Central memory CD8-positive, alpha-beta T cell (primary cell): ENCODE measurements around the gene PDSS1.
"Not testable (repeated sequence)": the region's sequence is repeated elsewhere in the genome, so short reads cannot be mapped to it uniquely, and the experiment has no call there.

Source experiments
- ATAC-seq: fragments of 150-1000 bp; cut with Tn5 transposase; replicated peaks from 2 replicates; pipeline ENCODE4 v1.10.0; 2022; ENCODE audit warnings: mild to moderate bottlenecking, moderate FRiP score, moderate number of reproducible peaks; ENCODE audit not compliant: poor library complexity, severe bottlenecking; ENCODE audit errors: extremely low read depth
- DNase-seq, 2 donors: peaks; one replicate each; pipeline ENCODE4 v3.0.0; 2021; ENCODE audit warnings: low spot score in 2 of 2
- H3K27ac Mint-ChIP-seq: one replicate; pipeline ENCODE4 v1.8.0; 2022; ENCODE audit warnings: low read depth, mild to moderate bottlenecking, moderate library complexity, mixed read lengths
- H3K27me3 Mint-ChIP-seq: one replicate; pipeline ENCODE4 v1.8.0; 2022; ENCODE audit warnings: mixed read lengths
- H3K36me3 Mint-ChIP-seq: one replicate; pipeline ENCODE4 v1.8.0; 2022; ENCODE audit warnings: mild to moderate bottlenecking, moderate library complexity, mixed read lengths; ENCODE audit not compliant: insufficient read depth
- H3K4me1 Mint-ChIP-seq: one replicate; pipeline ENCODE4 v1.8.0; 2022; ENCODE audit warnings: mixed read lengths
- H3K4me3 Mint-ChIP-seq: one replicate; pipeline ENCODE4 v1.8.0; 2022; ENCODE audit warnings: mild to moderate bottlenecking, moderate library complexity, mixed read lengths
- H3K9me3 Mint-ChIP-seq: one replicate; pipeline ENCODE4 v1.8.0; 2022; ENCODE audit warnings: mixed read lengths

PDSS1 gene

DNA sequence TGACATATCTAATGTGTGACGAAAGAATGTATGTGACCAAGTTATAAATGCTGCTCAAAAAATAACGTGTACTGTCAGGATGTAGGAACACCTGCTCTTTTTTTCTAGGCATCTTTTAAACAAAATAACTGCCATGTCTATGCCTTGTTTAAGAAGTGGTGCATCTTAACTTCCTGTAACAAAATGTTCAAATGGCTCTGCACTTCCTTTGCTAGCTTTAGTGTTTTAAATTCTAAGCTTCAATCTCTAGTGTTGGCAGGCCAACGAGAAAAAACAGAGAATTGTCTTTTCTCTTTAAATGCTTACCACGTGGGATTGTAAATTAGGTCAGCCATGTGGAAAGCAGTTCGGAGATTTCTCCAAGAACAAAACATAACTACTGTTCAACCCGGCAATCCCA lies 14.6 kb upstream of the PDSS1 start:
- Mint-ChIP-seq H3K4me3 (no peak overlapping the region), H3K27ac (no peak overlapping the region), H3K9me3 (no peaks in the 10 kb centered on the region), H3K27me3 (peaks cover 26% of the 10 kb centered on the region), H3K36me3 (no peaks in the 10 kb centered on the region), H3K4me1 (peaks cover 7% of the 10 kb centered on the region)
- peak; percentile 40 for ATAC-seq
- DNase-seq = no peak

DNA sequence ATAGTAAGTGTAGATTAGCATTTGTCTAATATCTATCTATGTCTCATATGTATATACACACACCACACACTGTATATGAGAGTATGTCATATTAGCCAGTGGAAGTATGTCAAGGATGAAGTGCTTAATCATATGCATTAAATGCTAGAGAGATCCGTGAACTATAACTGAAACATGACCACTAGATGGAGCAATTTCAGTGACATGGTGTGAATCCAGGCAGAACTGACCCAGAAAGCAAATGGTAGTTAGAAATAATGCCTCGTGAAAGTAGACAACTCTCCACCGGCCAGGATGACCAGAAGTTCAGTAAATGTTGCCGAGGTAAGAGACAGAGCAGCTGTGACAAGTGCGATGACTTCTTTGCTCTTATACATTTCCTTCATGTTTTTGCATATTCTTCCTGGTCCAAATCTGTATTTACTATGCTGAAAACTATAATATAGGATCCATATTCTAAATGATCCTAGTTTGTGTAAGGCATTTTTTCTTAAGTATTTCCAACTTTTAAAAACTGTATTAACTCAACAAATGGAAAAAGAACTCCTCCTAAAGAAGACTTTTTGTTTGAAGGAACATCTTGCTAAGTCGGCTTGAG lies 12.7 kb upstream of the PDSS1 start:
- not testable (repeated sequence) for H3K9me3 Mint-ChIP-seq, H3K4me3 Mint-ChIP-seq, DNase-seq, H3K27ac Mint-ChIP-seq, H3K4me1 Mint-ChIP-seq, H3K36me3 Mint-ChIP-seq
- ATAC-seq = peak; percentile 82
- H3K27me3 Mint-ChIP-seq = peaks cover 29% of the 10 kb centered on the region

DNA sequence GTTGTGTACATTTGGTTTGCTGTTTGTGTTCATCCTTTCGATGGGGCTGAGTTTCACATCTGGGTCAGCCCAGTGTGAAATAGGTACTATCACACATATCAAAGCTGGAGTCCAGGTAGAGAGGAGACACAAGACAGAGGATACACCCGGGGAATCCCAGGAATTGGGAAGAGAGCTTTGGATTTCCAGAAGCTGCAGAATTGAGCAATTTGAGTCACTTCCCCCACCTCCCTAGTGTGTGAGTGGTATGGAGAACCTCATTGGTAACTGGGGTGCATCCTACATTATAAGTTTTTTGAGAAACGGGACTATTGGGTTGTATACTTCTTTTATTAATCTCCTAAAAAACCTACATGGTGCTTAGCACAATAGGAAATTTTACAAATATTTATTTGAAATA lies 12.1 kb upstream of the PDSS1 start:
- Mint-ChIP-seq H3K4me1 (peaks cover 7% of the 10 kb centered on the region), H3K9me3 (no peaks in the 10 kb centered on the region), H3K27ac (no peak overlapping the region), H3K27me3 (peaks cover 36% of the 10 kb centered on the region), H3K36me3 (no peaks in the 10 kb centered on the region), H3K4me3 (no peak overlapping the region)
- no peak for ATAC-seq
- no peak for DNase-seq

DNA sequence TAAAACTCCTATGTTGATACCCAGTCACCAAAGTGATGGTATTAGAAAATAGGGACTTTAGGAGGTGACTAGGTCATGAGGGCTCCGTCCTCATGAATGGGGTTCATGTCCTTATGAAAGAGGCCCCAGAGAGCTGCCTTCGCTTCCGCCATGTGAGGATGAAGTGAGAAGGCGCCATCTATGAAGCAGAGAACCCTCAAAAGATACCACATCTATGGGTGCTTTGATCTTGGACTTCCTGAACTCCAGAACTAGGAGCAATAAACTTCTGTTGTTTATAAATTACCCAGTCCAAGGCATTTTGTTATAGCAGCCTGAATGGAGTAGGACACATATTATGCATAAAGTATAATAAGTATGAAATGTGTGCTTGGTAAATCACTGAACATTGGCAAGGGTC lies 8.1 kb upstream of the PDSS1 start:
- peaks cover 38% of the 10 kb centered on the region for H3K27me3 Mint-ChIP-seq
- H3K4me1 Mint-ChIP-seq = peaks cover 7% of the 10 kb centered on the region
- H3K9me3 Mint-ChIP-seq = no peaks in the 10 kb centered on the region
- DNase-seq = no peak
- H3K27ac Mint-ChIP-seq = no peak overlapping the region
- H3K4me3 Mint-ChIP-seq = no peak overlapping the region
- no peak for ATAC-seq
- no peaks in the 10 kb centered on the region for H3K36me3 Mint-ChIP-seq

DNA sequence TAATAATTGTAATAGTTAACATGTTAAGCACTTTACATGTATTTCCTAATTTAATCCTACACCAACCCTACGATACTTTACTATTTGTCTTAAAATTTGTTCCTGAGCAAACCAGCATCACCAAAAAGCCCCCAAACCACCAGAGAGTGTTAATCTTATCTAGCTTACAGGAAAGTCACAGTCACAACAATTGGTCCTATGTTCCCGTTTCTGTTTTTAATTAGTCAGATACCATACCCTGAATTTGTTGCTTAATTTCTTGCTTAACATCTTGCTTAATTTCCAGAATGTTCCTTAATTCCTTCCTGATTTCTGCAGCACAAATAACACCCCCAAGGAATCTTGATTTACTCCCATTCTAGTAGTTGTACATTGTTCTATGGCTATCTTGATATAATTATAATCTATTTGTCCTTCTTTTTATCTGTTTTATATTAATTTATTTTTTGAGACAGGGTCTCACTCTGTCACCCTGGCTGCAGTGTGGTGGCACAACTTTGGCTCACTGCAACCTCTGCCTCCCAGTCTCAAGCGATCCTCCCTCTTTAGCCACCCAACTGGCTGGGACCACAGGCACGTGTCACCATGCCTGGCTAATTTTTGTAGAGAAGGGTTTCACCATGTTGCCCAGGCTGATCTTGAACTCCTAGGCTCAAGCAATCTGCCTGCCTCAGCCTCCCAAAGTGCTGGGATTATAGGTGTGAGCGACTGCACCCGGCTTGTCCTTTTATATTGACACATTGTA lies 6.6 kb upstream of the PDSS1 start:
- Mint-ChIP-seq H3K36me3 (no peaks in the 10 kb centered on the region), H3K27ac (no peak overlapping the region), H3K4me1 (no peaks in the 10 kb centered on the region), H3K27me3 (peaks cover 28% of the 10 kb centered on the region), H3K9me3 (no peaks in the 10 kb centered on the region), H3K4me3 (no peak overlapping the region)
- ATAC-seq (no peak), DNase-seq (no peak)

DNA sequence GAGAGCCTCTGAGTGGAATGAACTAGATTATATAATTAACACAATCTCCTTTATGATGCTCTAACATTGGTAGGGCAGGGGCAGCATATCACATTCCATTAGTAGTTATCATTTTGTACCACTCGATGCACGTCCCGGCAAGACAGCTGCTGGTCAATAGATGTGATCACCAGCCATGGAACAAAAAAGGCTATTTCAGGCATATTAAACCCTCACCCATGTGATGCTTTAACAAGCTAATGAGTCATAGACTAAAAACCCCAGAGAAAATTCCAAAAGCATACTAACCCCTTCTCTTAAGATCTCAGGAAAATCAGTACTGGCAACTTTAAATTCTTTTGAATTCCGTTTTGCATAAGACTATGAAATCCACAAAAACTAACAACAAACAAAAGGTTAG lies 3.0 kb upstream of the PDSS1 start:
- not testable (repeated sequence) for H3K4me3 Mint-ChIP-seq, H3K9me3 Mint-ChIP-seq, ATAC-seq, H3K27ac Mint-ChIP-seq, DNase-seq, H3K36me3 Mint-ChIP-seq
- peaks cover 11% of the 10 kb centered on the region for H3K27me3 Mint-ChIP-seq
- peaks cover 23% of the 10 kb centered on the region for H3K4me1 Mint-ChIP-seq

DNA sequence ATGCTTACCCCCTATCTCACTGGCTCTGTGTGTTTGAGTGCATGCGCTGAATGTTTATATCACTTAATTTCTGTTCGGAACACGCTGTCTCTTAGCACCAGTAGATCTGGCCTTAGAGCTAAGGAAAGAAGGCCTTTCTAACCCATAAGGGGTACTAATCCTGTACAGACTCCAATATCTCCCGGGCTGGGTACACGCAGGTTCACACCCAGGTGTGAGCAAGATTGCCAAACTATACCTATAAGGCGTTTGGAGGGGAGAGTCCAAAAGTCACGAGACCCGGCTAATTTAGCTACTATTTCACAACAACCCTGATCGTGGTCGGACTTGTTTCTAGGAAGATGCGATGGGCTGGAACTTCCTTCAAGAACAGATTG lies 727 bp upstream of the PDSS1 start:
- peak overlapping the region; percentile 88 for H3K27ac Mint-ChIP-seq
- peaks cover 31% of the 10 kb centered on the region for H3K4me1 Mint-ChIP-seq
- H3K4me3 Mint-ChIP-seq = peak overlapping the region; percentile 95
- DNase-seq = no peak
- H3K36me3 Mint-ChIP-seq = peaks cover 5% of the 10 kb centered on the region
- ATAC-seq = no peak
- no peaks in the 10 kb centered on the region for H3K9me3 Mint-ChIP-seq
- H3K27me3 Mint-ChIP-seq = no peaks in the 10 kb centered on the region

DNA sequence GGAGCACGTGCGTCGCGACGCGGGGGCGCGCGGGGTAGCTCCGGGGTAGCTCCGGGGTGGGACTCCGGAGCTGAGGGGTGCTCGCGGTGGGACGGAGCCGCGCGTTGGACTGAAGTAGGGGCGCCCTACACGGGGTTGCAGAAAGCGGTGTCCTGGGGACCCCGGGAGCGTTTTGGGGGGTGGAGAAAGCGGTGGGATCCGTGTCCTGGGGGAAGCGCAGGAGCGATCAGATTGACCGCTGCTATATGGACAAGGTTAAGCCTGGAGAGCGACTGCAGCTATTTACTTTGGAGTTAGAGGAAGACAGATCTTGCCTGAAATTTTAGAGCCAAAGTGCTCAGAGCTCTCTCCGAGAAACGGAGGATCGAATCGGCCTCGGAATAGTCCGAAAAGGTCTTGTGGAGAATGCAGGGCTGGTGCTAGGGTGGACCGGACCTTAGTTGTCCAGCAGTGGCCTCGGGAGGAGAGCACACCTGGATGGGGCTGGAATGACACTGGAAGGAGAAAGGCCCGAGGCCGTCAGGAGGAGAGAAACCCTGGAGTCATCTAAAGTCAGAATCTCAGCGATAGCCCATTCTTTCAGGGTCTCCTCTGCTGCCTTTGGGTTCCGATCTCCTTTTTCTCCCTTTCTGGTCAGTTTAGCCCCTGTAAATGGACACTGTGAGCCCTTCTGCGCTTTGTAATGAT lies 564 bp downstream of the PDSS1 start:
- ATAC-seq (no peak), DNase-seq (no peak)
- Mint-ChIP-seq H3K4me3 (peak overlapping the region; percentile 95), H3K27me3 (no peaks in the 10 kb centered on the region), H3K4me1 (peaks cover 39% of the 10 kb centered on the region), H3K36me3 (peaks cover 5% of the 10 kb centered on the region), H3K9me3 (no peaks in the 10 kb centered on the region), H3K27ac (peak overlapping the region; percentile 88)

DNA sequence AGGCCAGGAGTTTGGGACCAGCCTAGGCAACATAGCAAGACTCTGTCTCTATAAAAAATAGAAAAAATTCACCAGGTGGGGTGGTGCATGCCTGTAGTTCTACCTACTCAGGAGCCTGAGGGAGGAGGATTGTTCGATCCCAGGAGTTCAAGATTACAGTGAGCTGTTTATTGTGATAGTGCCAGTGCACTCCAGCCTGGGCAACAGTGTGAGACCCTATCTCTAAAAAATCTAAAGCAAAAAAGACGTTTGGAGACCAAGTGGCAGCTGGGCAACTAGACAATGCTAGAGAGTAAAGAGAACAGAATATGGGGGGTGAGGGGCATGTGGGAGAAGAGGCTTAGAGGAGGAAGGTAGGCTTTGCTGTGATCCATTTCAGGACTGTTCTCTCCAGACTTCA lies 1.4 kb downstream of the PDSS1 start:
- peaks cover 5% of the 10 kb centered on the region for H3K36me3 Mint-ChIP-seq
- DNase-seq (no peak), ATAC-seq (no peak)
- H3K27ac Mint-ChIP-seq = peak overlapping the region; percentile 74
- H3K4me3 Mint-ChIP-seq = peak overlapping the region; percentile 95
- H3K4me1 Mint-ChIP-seq = peaks cover 40% of the 10 kb centered on the region
- H3K9me3 Mint-ChIP-seq = no peaks in the 10 kb centered on the region
- no peaks in the 10 kb centered on the region for H3K27me3 Mint-ChIP-seq

DNA sequence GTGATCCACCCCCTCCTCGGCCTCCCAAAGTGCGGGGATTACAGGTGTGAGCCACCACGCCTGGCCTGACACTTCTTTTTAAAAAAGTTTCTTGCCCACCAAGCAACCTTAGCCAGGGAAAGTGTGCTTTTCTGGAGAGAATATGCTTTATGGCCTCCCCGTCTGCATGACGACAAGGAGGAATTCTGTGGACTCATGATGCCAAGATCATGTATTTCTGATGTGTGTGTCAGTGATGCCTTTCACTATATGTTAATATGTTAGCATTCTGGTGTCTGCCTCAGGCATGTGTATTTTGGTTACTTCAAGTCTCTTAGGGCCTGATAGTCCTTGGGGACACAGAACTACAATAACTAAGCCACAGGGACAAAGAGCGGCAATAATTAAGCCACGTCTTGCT lies 2.1 kb downstream of the PDSS1 start:
- ATAC-seq = no peak
- no peak for DNase-seq
- Mint-ChIP-seq H3K9me3 (no peaks in the 10 kb centered on the region), H3K36me3 (peaks cover 5% of the 10 kb centered on the region), H3K27ac (no peak overlapping the region), H3K27me3 (no peaks in the 10 kb centered on the region), H3K4me1 (peaks cover 40% of the 10 kb centered on the region), H3K4me3 (no peak overlapping the region)

DNA sequence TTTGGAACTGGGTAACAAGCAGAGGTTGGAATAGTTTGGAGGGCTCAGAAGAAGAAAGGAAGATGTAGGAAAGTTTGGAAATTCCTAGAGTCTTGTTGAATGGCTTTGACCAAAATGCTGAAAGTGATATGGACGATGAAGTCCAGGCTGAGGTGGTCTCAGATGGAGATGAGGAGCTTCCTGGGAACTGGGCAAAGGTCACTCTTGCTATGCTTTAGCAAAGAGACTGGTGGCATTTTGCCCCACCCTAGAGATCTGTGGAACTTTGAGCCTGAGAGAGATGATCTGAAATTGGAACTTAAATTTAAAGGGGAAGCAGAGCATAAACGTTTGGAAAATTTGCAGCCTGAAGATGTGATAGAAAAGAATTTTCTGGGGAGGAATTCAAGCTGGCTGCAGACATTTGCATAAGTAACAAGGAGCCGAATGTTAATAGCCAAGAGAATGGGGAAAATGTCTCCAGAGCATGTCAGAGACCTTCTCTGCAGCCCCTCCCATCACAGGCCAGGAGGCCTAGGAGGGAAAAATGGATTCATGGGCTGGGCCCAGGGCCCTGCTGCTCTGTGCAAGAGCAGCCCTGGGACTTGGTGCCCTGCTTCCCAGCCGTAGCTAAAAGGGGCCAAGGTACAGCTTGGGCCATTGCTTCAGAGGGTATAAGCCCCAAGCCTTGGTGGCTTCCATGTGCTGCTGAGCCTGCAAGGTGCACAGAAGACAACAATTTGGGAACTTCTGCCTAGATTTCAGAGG lies 3.6 kb downstream of the PDSS1 start:
- no peak overlapping the region for H3K27ac Mint-ChIP-seq
- no peaks in the 10 kb centered on the region for H3K27me3 Mint-ChIP-seq
- H3K36me3 Mint-ChIP-seq = peaks cover 9% of the 10 kb centered on the region
- H3K4me1 Mint-ChIP-seq = peaks cover 43% of the 10 kb centered on the region
- no peak for DNase-seq
- no peak overlapping the region for H3K4me3 Mint-ChIP-seq
- no peak for ATAC-seq
- H3K9me3 Mint-ChIP-seq = no peaks in the 10 kb centered on the region

DNA sequence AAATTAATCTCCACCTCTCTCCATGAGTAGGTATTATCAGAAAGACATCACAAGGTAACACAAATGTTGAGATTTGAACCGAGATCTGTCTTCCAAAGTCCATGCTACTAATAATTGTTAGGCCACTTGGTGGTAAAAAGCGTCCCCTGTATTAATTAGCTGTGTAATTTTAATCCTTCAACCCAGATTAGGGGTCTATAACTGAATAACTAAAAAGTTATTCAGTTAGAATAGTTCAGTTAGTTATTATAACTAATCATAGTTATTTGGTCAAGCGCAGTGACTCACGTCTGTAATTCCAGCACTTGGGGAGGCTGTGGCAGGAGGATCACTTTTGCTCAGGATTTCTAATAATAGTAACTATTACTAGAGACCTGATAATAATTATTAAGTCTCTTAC lies 5.6 kb downstream of the PDSS1 start:
- H3K9me3 Mint-ChIP-seq = no peaks in the 10 kb centered on the region
- H3K36me3 Mint-ChIP-seq = peaks cover 7% of the 10 kb centered on the region
- H3K27me3 Mint-ChIP-seq = no peaks in the 10 kb centered on the region
- no peak for DNase-seq
- H3K27ac Mint-ChIP-seq = no peak overlapping the region
- no peak for ATAC-seq
- H3K4me3 Mint-ChIP-seq = no peak overlapping the region
- H3K4me1 Mint-ChIP-seq = peaks cover 38% of the 10 kb centered on the region
